ENCODE results near the gene MACF1.
A peak's percentile ranks its signal among the peaks of the same experiment; 100 is the strongest.
"Not testable (repeated sequence)": the region's sequence is repeated elsewhere in the genome, so short reads cannot be mapped to it uniquely, and the experiment has no call there.

Gene MACF1

GRCh38 chr1:39510570-39511186 lies 306.2 kb downstream of the MACF1 start:
- H3K4me1 Mint-ChIP-seq (ENCODE audit: low read depth) = peaks cover 11% of the 10 kb centered on the region
- DNase-seq (ENCODE audit: low spot score) = not testable (repeated sequence)

GRCh38 chr1:39511477-39511876 lies 307.0 kb downstream of the MACF1 start:
- H3K36me3 Mint-ChIP-seq (ENCODE audit: low read depth); DNase-seq (ENCODE audit: low spot score); H3K27ac Mint-ChIP-seq; H3K4me3 Mint-ChIP-seq; H3K9me3 Mint-ChIP-seq: not testable (repeated sequence)
- Mint-ChIP-seq H3K27me3 (ENCODE audit: low read depth) (peaks cover 17% of the 10 kb centered on the region), H3K4me1 (ENCODE audit: low read depth) (peaks cover 11% of the 10 kb centered on the region)

More at GRCh38 chr1:39510570-39511186, 306.2 kb downstream of the MACF1 start:
- H3K36me3 Mint-ChIP-seq (ENCODE audit: low read depth); H3K9me3 Mint-ChIP-seq; H3K4me3 Mint-ChIP-seq; H3K27ac Mint-ChIP-seq: not testable (repeated sequence)
- peaks cover 17% of the 10 kb centered on the region for H3K27me3 Mint-ChIP-seq (ENCODE audit: low read depth)

GRCh38 chr1:39512234-39512847 lies 307.8 kb downstream of the MACF1 start:
- Mint-ChIP-seq H3K27me3 (ENCODE audit: low read depth) (peaks cover 14% of the 10 kb centered on the region), H3K4me1 (ENCODE audit: low read depth) (peaks cover 11% of the 10 kb centered on the region)
- H3K36me3 Mint-ChIP-seq (ENCODE audit: low read depth); H3K27ac Mint-ChIP-seq; DNase-seq (ENCODE audit: low spot score); H3K9me3 Mint-ChIP-seq; H3K4me3 Mint-ChIP-seq: not testable (repeated sequence)

GRCh38 chr1:39514710-39515124 lies 310.2 kb downstream of the MACF1 start:
- not testable (repeated sequence) for H3K9me3 Mint-ChIP-seq; H3K27ac Mint-ChIP-seq; DNase-seq (ENCODE audit: low spot score); H3K27me3 Mint-ChIP-seq (ENCODE audit: low read depth); H3K4me3 Mint-ChIP-seq; H3K4me1 Mint-ChIP-seq (ENCODE audit: low read depth); H3K36me3 Mint-ChIP-seq (ENCODE audit: low read depth)

GRCh38 chr1:39515131-39516086 lies 310.9 kb downstream of the MACF1 start:
- not testable (repeated sequence) for H3K9me3 Mint-ChIP-seq; H3K27me3 Mint-ChIP-seq (ENCODE audit: low read depth); H3K36me3 Mint-ChIP-seq (ENCODE audit: low read depth); H3K27ac Mint-ChIP-seq; H3K4me1 Mint-ChIP-seq (ENCODE audit: low read depth)
- peak; percentile 24 for DNase-seq (ENCODE audit: low spot score)
- peak overlapping the region; percentile 78 for H3K4me3 Mint-ChIP-seq

GRCh38 chr1:39516841-39517240 lies 312.3 kb downstream of the MACF1 start:
- not testable (repeated sequence) for H3K36me3 Mint-ChIP-seq (ENCODE audit: low read depth); H3K4me1 Mint-ChIP-seq (ENCODE audit: low read depth); DNase-seq (ENCODE audit: low spot score); H3K4me3 Mint-ChIP-seq; H3K9me3 Mint-ChIP-seq; H3K27me3 Mint-ChIP-seq (ENCODE audit: low read depth); H3K27ac Mint-ChIP-seq

- not testable (repeated sequence) for H3K27me3 Mint-ChIP-seq (ENCODE audit: low read depth); H3K9me3 Mint-ChIP-seq
Observed at GRCh38 chr1:39517936-39518335, 313.4 kb downstream of the MACF1 start.

GRCh38 chr1:39519376-39519775 lies 314.9 kb downstream of the MACF1 start:
- not testable (repeated sequence) for H3K9me3 Mint-ChIP-seq; H3K27me3 Mint-ChIP-seq (ENCODE audit: low read depth); H3K27ac Mint-ChIP-seq; H3K36me3 Mint-ChIP-seq (ENCODE audit: low read depth); H3K4me3 Mint-ChIP-seq; H3K4me1 Mint-ChIP-seq (ENCODE audit: low read depth); DNase-seq (ENCODE audit: low spot score)

More at GRCh38 chr1:39517936-39518335, 313.4 kb downstream of the MACF1 start:
- not testable (repeated sequence) for DNase-seq (ENCODE audit: low spot score); H3K27ac Mint-ChIP-seq; H3K36me3 Mint-ChIP-seq (ENCODE audit: low read depth); H3K4me1 Mint-ChIP-seq (ENCODE audit: low read depth); H3K4me3 Mint-ChIP-seq

- DNase-seq (ENCODE audit: low spot score); H3K4me1 Mint-ChIP-seq (ENCODE audit: low read depth); H3K36me3 Mint-ChIP-seq (ENCODE audit: low read depth); H3K9me3 Mint-ChIP-seq; H3K4me3 Mint-ChIP-seq; H3K27ac Mint-ChIP-seq; H3K27me3 Mint-ChIP-seq (ENCODE audit: low read depth): not testable (repeated sequence)
Observed at GRCh38 chr1:39522221-39522620, 317.7 kb downstream of the MACF1 start.

GRCh38 chr1:39522661-39523567 lies 318.4 kb downstream of the MACF1 start:
- peaks cover 2% of the 10 kb centered on the region for H3K36me3 Mint-ChIP-seq (ENCODE audit: low read depth)
- no peak overlapping the region for H3K4me3 Mint-ChIP-seq
- no peak for DNase-seq (ENCODE audit: low spot score)
- H3K27ac Mint-ChIP-seq = no peak overlapping the region
- H3K27me3 Mint-ChIP-seq (ENCODE audit: low read depth) = no peaks in the 10 kb centered on the region
- H3K4me1 Mint-ChIP-seq (ENCODE audit: low read depth) = peaks cover 7% of the 10 kb centered on the region
- H3K9me3 Mint-ChIP-seq = no peaks in the 10 kb centered on the region

- Mint-ChIP-seq H3K4me1 (ENCODE audit: low read depth) (peaks cover 7% of the 10 kb centered on the region), H3K27me3 (ENCODE audit: low read depth) (no peaks in the 10 kb centered on the region), H3K4me3 (no peak overlapping the region), H3K27ac (peak overlapping the region; percentile 28), H3K36me3 (ENCODE audit: low read depth) (peaks cover 4% of the 10 kb centered on the region), H3K9me3 (no peaks in the 10 kb centered on the region)
- no peak for DNase-seq (ENCODE audit: low spot score)
Observed at GRCh38 chr1:39524171-39524570, 319.7 kb downstream of the MACF1 start.

- no peak for DNase-seq (ENCODE audit: low spot score)
- Mint-ChIP-seq H3K4me3 (no peak overlapping the region), H3K27me3 (ENCODE audit: low read depth) (no peaks in the 10 kb centered on the region), H3K9me3 (no peaks in the 10 kb centered on the region), H3K4me1 (ENCODE audit: low read depth) (peaks cover 7% of the 10 kb centered on the region), H3K36me3 (ENCODE audit: low read depth) (peaks cover 4% of the 10 kb centered on the region), H3K27ac (peak overlapping the region; percentile 42)
Observed at GRCh38 chr1:39524591-39525365, 320.3 kb downstream of the MACF1 start.

Measured in T-helper 2 cell treated with Interferon-gamma antibody and Interleukin-4, amounts not matched to agents 5 μg/mL and 100 μg/mL, for 36 hours (primary cell).